A549 (cell line): ENCODE data around the gene CYSRT1. TPM values are rescaled to one million over a fixed set of nuclear protein-coding genes. Genes with fewer than 3 reads are reported as not detected.
A peak's percentile ranks its signal among the peaks of the same experiment; 100 is the strongest.

Experiments
- ATAC-seq, 2 experiments: fragments of 200-7000 bp in 1 of 2; fragments of >200 bp in 1 of 2; cut with Nextera tagmentation in 1 of 2; cut with Tn5 transposase in 1 of 2; 3 replicates each; pipeline versions ENCODE4 v1.8.0 to v1.9.1; 2018 to 2020; ENCODE audit warnings: mild to moderate bottlenecking in 1 of 2, moderate library complexity in 1 of 2
- CTCF ChIA-PET: fragments of 300-600 bp; sonication (Branson Sonifier 250); formaldehyde crosslinking; extraction: SDS; loops from one replicate; lab custom pipeline; 2021; ENCODE audit warnings: antibody characterized with exemption, inconsistent platforms; lab: Yijun Ruan, JAX
- POLR2A ChIA-PET: fragments of 350-600 bp; formaldehyde crosslinking; extraction: SDS; loops from one replicate; lab custom pipeline; 2021; ENCODE audit warnings: antibody characterized with exemption, inconsistent platforms; lab: Yijun Ruan, JAX
- DNase-seq, 2 experiments: peaks; one replicate each; pipeline versions ENCODE4 v3.0.0 to v3.0.0-alpha.2; 2011 to 2016; ENCODE audit warnings: low read depth in 1 of 2, low spot score in 1 of 2
- FAIRE-seq: peaks from 2 replicates; lab custom pipeline; 2011; peaks lifted over from hg19 to GRCh38; lab: Jason Lieb, UNC
- H3K27ac ChIP-seq, 2 experiments: fragments of >200 bp; sonication (Bioruptor Twin); formaldehyde crosslinking; 3 replicates each; pipeline ENCODE4 v1.5.1; 2016 to 2017
- H3K4me1 ChIP-seq: fragments of >200 bp; sonication (Bioruptor Twin); formaldehyde crosslinking; 3 replicates; pipeline ENCODE4 v1.6.1; 2016
- H3K4me2 ChIP-seq: fragments of >200 bp; sonication (Bioruptor Twin); formaldehyde crosslinking; 3 replicates; pipeline ENCODE4 v1.6.1; 2016
- H3K4me3 ChIP-seq: fragments of >200 bp; sonication (Bioruptor Twin); formaldehyde crosslinking; 3 replicates; pipeline ENCODE4 v1.5.1; 2016
- H3K9me3 ChIP-seq: fragments of >200 bp; sonication (Bioruptor Twin); formaldehyde crosslinking; 3 replicates; pipeline ENCODE4 v1.6.1; 2016
- BHLHE40 ChIP-seq: IDR thresholded peaks from 2 replicates; pipeline ENCODE4 v1.6.1; 2012; ENCODE audit warnings: low read depth, low read length, inconsistent platforms
- CBX2 ChIP-seq: fragments of 200-600 bp; sonication (generic); IDR thresholded peaks from 2 replicates; pipeline ENCODE4 v1.6.1; 2016; ENCODE audit warnings: low read depth, mild to moderate bottlenecking, borderline replicate concordance
- CHD2 ChIP-seq: fragments of 150-350 bp; IDR thresholded peaks from 2 replicates; pipeline ENCODE4 v1.6.1; 2014; ENCODE audit warnings: low read length; ENCODE audit not compliant: partially characterized antibody
- EHF ChIP-seq: fragments of 250-450 bp; sonication (Bioruptor Pico); IDR thresholded peaks from 2 replicates; pipeline ENCODE4 v1.5.0; 2020; ENCODE audit warnings: mild to moderate bottlenecking
- EHMT2 ChIP-seq: fragments of 200-600 bp; sonication (generic); IDR thresholded peaks from 2 replicates; pipeline ENCODE4 v1.6.1; 2016; ENCODE audit warnings: antibody characterized with exemption, low read depth, mild to moderate bottlenecking, moderate library complexity
- EP300 ChIP-seq, 2 experiments: fragments of >200 bp; sonication (Bioruptor Twin); formaldehyde crosslinking; IDR thresholded peaks; 2 replicates in 1 of 2; 3 replicates in 1 of 2; pipeline ENCODE4 v1.6.1; 2016 to 2017
- ESRRA ChIP-seq: fragments of 150-350 bp; IDR thresholded peaks from 2 replicates; pipeline ENCODE4 v1.6.1; 2014; ENCODE audit warnings: mild to moderate bottlenecking, low read length, borderline replicate concordance
- FOSB ChIP-seq: fragments of 250-450 bp; sonication (Bioruptor Pico); IDR thresholded peaks from 2 replicates; pipeline ENCODE4 v1.5.0; 2020; ENCODE audit warnings: mild to moderate bottlenecking, moderate library complexity
- FOSL2 ChIP-seq, 2 experiments: fragments of 450-650 bp in 1 of 2; fragments of >200 bp in 1 of 2; sonication (Bioruptor Twin) in 1 of 2; formaldehyde crosslinking; IDR thresholded peaks; 2 replicates each; pipeline versions ENCODE4 v1.5.0 to v1.6.1; 2016 to 2020; ENCODE audit warnings: mild to moderate bottlenecking in 1 of 2, moderate library complexity in 1 of 2
- GATA3 ChIP-seq: IDR thresholded peaks from 2 replicates; pipeline ENCODE4 v1.6.1; 2012; ENCODE audit warnings: borderline replicate concordance
- HDAC2 ChIP-seq: fragments of 200-600 bp; sonication (generic); IDR thresholded peaks from 2 replicates; pipeline ENCODE4 v1.6.1; 2016
- HEYL ChIP-seq: fragments of 250-450 bp; sonication (Bioruptor Pico); IDR thresholded peaks from 2 replicates; pipeline ENCODE4 v1.8.0; 2021; ENCODE audit warnings: mild to moderate bottlenecking, moderate library complexity
- HOXA7 ChIP-seq: fragments of 250-450 bp; sonication (Bioruptor Pico); IDR thresholded peaks from 2 replicates; pipeline ENCODE4 v1.5.0; 2020; ENCODE audit warnings: mild to moderate bottlenecking, moderate library complexity
- HOXB5 ChIP-seq: fragments of 250-450 bp; sonication (Bioruptor Pico); IDR thresholded peaks from 2 replicates; pipeline ENCODE4 v1.5.0; 2020; ENCODE audit warnings: mild to moderate bottlenecking, moderate library complexity
- JUNB ChIP-seq: fragments of >200 bp; sonication (Bioruptor Twin); formaldehyde crosslinking; IDR thresholded peaks from 2 replicates; pipeline ENCODE4 v1.6.1; 2016
- KDM1A ChIP-seq: fragments of 200-600 bp; sonication (generic); IDR thresholded peaks from 2 replicates; pipeline ENCODE4 v1.6.1; 2016; ENCODE audit warnings: low read depth, mild to moderate bottlenecking
- MAFK ChIP-seq: fragments of 450-650 bp; IDR thresholded peaks from 2 replicates; pipeline ENCODE4 v1.6.1; 2014; ENCODE audit not compliant: partially characterized antibody
- MAZ ChIP-seq: fragments of 150-350 bp; IDR thresholded peaks from 2 replicates; pipeline ENCODE4 v1.6.1; 2014; ENCODE audit warnings: antibody characterized with exemption, low read depth, low read length, borderline replicate concordance
- MYC ChIP-seq: IDR thresholded peaks from 2 replicates; pipeline ENCODE4 v1.6.1; 2012; ENCODE audit warnings: mild to moderate bottlenecking, inconsistent platforms, low read length, improper control_type of control experiment, borderline replicate concordance
- NFE2L2 ChIP-seq: fragments of 150-350 bp; conservative IDR thresholded peaks from 2 replicates; pipeline ENCODE4 v1.6.1; 2014; ENCODE audit warnings: low read length
- NR3C1 ChIP-seq: fragments of >200 bp; sonication (Bioruptor Twin); formaldehyde crosslinking; IDR thresholded peaks from 3 replicates; pipeline ENCODE4 v1.6.1; 2017
- PHF8 ChIP-seq: fragments of 200-600 bp; sonication (generic); IDR thresholded peaks from 2 replicates; pipeline ENCODE4 v1.6.1; 2016; ENCODE audit warnings: low read depth, mild to moderate bottlenecking, antibody characterized with exemption, moderate library complexity, borderline replicate concordance
- POLR2A ChIP-seq: IDR thresholded peaks from 2 replicates; pipeline ENCODE4 v1.6.1; 2012; ENCODE audit warnings: mild to moderate bottlenecking, low read length
- RARB ChIP-seq: fragments of 250-450 bp; sonication (Bioruptor Pico); IDR thresholded peaks from 2 replicates; pipeline ENCODE4 v1.8.0; 2021; ENCODE audit warnings: mild to moderate bottlenecking, moderate library complexity
- RFX5 ChIP-seq: fragments of 450-650 bp; IDR thresholded peaks from 2 replicates; pipeline ENCODE4 v1.7.1; 2014; ENCODE audit warnings: antibody characterized with exemption, mild to moderate bottlenecking, moderate library complexity
- RNF2 ChIP-seq: fragments of 200-600 bp; sonication (generic); IDR thresholded peaks from 2 replicates; pipeline ENCODE4 v1.6.1; 2016; ENCODE audit warnings: low read depth, mild to moderate bottlenecking, antibody characterized with exemption, moderate library complexity, borderline replicate concordance
- SMC3 ChIP-seq: fragments of >200 bp; sonication (Bioruptor Twin); formaldehyde crosslinking; IDR thresholded peaks from 3 replicates; pipeline ENCODE4 v1.6.1; 2018; ENCODE audit warnings: inconsistent platforms
- TP53 ChIP-seq: fragments of 250-450 bp; sonication (Bioruptor Pico); IDR thresholded peaks from 2 replicates; pipeline ENCODE4 v1.5.0; 2021; ENCODE audit warnings: mild to moderate bottlenecking, moderate library complexity
- ZFP36 ChIP-seq: fragments of 450-650 bp; IDR thresholded peaks from 2 replicates; pipeline ENCODE4 v1.6.1; 2014; ENCODE audit warnings: borderline replicate concordance; ENCODE audit not compliant: partially characterized antibody
- ZNF302 ChIP-seq: fragments of 250-450 bp; sonication (Bioruptor Pico); IDR thresholded peaks from 2 replicates; pipeline ENCODE4 v1.9.0; 2021; ENCODE audit warnings: inconsistent platforms, mild to moderate bottlenecking, moderate library complexity
- WGBS: methylation state at CpG from one replicate; pipeline ENCODE4 v1.1.6; 2017; ENCODE audit errors: missing lambda C conversion rate; 5-methylcytosine and 5-hydroxymethylcytosine counted together
- polyA plus RNA-seq, 4 experiments: library from polyadenylated mRNA; depleted of rRNA in 3 of 4; stranded (reverse); fragments of >200 nt; fragmentation: RNase III in 1 of 4; extraction: RNeasy Plus Mini Kit Qiagen cat#74134 plus additional on column Dnase treatment in 1 of 4; gene quantifications; 2 replicates in 3 of 4; 3 replicates in 1 of 4; pipeline ENCODE4 v1.2.3, GENCODE V29; 2011 to 2017
- TF ChIP-seq, protein P1 (sequence below): IDR thresholded peaks from 2 replicates; pipeline ENCODE4 v1.6.1; 2012
- TF ChIP-seq, protein P2 (sequence below): fragments of 450-650 bp; IDR thresholded peaks from 2 replicates; pipeline ENCODE4 v1.6.1; 2014; ENCODE audit warnings: antibody characterized with exemption
- TF ChIP-seq, protein P3 (sequence below): fragments of 250-450 bp; sonication (Bioruptor Pico); IDR thresholded peaks from 2 replicates; pipeline ENCODE4 v1.5.0; 2020; ENCODE audit warnings: low read depth, mild to moderate bottlenecking, moderate library complexity
- TF ChIP-seq, protein P4 (sequence below): fragments of >200 bp; sonication (Bioruptor Twin); formaldehyde crosslinking; IDR thresholded peaks from 3 replicates; pipeline ENCODE4 v1.6.1; 2016
- TF ChIP-seq, protein P5 (sequence below): fragments of 250-450 bp; sonication (Bioruptor Pico); IDR thresholded peaks from 2 replicates; pipeline ENCODE4 v1.5.0; 2021; ENCODE audit warnings: mild to moderate bottlenecking, moderate library complexity, borderline replicate concordance

The CYSRT1 gene
- polyA plus RNA-seq, 2 of the 4 experiments (the other 2 are of a cell fraction): 0.30 to 0.81 TPM

DNA sequence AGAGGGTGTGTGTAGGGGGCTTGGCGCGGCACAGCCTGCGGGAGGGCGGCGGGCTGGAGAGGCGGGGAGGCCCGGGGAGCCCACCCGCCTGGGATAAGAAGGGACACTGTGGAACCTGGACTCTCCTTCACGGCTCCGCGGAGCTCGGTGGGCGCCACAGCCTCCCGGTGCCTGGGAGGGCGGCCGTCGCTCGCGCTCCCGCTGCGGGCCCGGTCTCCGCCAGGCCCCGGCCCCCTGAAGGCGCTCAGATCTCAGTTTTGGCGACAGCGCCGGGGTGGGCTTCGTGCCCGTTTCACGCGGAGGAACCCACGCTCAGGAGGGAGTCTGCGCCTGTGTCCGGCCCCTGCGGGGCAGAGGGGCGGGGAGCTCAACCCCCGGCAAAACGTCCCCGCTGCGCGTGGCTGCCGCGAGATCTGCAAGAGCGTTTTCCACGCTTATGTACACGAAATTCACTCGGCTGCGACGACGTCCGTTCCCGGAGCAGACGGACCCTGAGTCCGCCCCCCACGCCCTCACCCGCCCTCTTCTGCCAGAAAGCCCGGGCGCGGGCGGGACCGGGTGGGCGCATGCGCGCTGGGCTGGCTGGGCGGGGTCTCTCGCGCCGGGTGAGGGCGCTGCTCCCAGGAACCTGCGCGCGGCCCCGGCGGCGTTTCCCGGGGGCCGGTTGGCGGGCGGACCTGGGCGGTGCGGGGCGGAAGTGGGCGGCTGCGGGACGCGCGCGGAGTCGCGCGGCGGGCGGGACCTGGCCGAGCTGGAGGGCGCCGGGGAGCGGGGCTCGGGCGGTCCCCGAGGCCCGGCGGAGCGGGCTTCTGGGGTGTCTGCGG is 29.9 kb downstream of the CYSRT1 start, which contains the start of gene NELFB:
Gene NELFB, plus strand, starts transcription at position 704 of the 824 bp plus-strand sequence.
- H3K4me3 ChIP-seq: peak within 1 kb of the TSS; percentile 93
- CTCF ChIA-PET: interaction anchor here (0.8 to 17.1 kb wide), 9 partner anchors 12 to 226 kb away, joined by 3 to 236 read pairs (median 4); partner anchors contain the start of genes NRARP, RNF224 and TUBB4B
- H3K9me3 ChIP-seq: no peaks in the 10 kb centered on the region
- H3K27ac ChIP-seq: peak within 1 kb of the TSS; percentile 90 to 98
- H3K4me1 ChIP-seq: peaks cover 20% of the 10 kb centered on the region
- DNase-seq (peak; percentile 83 to 98), ATAC-seq (peak; percentile 71 to 83), FAIRE-seq (no peak)
- H3K4me2 ChIP-seq: peak within 1 kb of the TSS; percentile 100
- 3% methylated on average over 31 of the region's 105 CpGs for WGBS
- POLR2A ChIA-PET: interaction anchor here (0.7 to 4.7 kb wide), 4 partner anchors 10 to 104 kb away, joined by 3 to 97 read pairs (median 4); partner anchors contain the start of genes TPRN and TUBB4B
- no peak for TF ChIP-seq HOXA7 (CRISPR knock-in tag)
- TF ChIP-seq HEYL: no peak
- no peak for TF ChIP-seq ZNF302
- TF ChIP-seq GATA3: no peak
- TF ChIP-seq EHF: no peak
- 0 out of 2 replicates have a peak, but pooled peaks have one; percentile 46 for TF ChIP-seq MYC
- TF ChIP-seq ESRRA: no peak
- TF ChIP-seq EHMT2: no peak
- no peak for TF ChIP-seq BHLHE40
- TF ChIP-seq FOSL2 (IDR thresholded peaks at IDR 0.05): no peak
- TF ChIP-seq FOSL2 (CRISPR knock-in tag; IDR thresholded peaks at IDR 0.05): peak; percentile 19; the same call in 1 of the 2 replicates
- TF ChIP-seq EP300 (IDR thresholded peaks at IDR 0.05): 0 out of 5 replicates have a peak, but pooled peaks of 1 of the 2 experiments have one; percentile 36
- TF ChIP-seq MAZ: no peak
- no peak for TF ChIP-seq CHD2
- TF ChIP-seq, protein P1, sequence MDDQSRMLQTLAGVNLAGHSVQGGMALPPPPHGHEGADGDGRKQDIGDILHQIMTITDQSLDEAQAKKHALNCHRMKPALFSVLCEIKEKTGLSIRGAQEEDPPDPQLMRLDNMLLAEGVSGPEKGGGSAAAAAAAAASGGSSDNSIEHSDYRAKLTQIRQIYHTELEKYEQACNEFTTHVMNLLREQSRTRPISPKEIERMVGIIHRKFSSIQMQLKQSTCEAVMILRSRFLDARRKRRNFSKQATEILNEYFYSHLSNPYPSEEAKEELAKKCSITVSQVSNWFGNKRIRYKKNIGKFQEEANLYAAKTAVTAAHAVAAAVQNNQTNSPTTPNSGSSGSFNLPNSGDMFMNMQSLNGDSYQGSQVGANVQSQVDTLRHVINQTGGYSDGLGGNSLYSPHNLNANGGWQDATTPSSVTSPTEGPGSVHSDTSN: peak; percentile 47; the same call in 1 of the 2 replicates
- TF ChIP-seq PHF8: 0 out of 2 replicates have a peak, but pooled peaks have one; percentile 34
- TF ChIP-seq HOXB5 (CRISPR knock-in tag): peak; percentile 28; the same call in 1 of the 2 replicates
- TF ChIP-seq MAFK: no peak
- TF ChIP-seq FOSB (CRISPR knock-in tag): no peak
- TF ChIP-seq, protein P2, sequence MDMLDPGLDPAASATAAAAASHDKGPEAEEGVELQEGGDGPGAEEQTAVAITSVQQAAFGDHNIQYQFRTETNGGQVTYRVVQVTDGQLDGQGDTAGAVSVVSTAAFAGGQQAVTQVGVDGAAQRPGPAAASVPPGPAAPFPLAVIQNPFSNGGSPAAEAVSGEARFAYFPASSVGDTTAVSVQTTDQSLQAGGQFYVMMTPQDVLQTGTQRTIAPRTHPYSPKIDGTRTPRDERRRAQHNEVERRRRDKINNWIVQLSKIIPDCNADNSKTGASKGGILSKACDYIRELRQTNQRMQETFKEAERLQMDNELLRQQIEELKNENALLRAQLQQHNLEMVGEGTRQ: no peak
- TF ChIP-seq, protein P3, sequence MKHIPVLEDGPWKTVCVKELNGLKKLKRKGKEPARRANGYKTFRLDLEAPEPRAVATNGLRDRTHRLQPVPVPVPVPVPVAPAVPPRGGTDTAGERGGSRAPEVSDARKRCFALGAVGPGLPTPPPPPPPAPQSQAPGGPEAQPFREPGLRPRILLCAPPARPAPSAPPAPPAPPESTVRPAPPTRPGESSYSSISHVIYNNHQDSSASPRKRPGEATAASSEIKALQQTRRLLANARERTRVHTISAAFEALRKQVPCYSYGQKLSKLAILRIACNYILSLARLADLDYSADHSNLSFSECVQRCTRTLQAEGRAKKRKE (CRISPR knock-in tag): no peak
- no peak for TF ChIP-seq TP53 (CRISPR knock-in tag)
- no peak for TF ChIP-seq KDM1A
- TF ChIP-seq, protein P4, sequence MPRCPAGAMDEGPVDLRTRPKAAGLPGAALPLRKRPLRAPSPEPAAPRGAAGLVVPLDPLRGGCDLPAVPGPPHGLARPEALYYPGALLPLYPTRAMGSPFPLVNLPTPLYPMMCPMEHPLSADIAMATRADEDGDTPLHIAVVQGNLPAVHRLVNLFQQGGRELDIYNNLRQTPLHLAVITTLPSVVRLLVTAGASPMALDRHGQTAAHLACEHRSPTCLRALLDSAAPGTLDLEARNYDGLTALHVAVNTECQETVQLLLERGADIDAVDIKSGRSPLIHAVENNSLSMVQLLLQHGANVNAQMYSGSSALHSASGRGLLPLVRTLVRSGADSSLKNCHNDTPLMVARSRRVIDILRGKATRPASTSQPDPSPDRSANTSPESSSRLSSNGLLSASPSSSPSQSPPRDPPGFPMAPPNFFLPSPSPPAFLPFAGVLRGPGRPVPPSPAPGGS: peak; percentile 75; the same call in 2 of the 3 replicates
- TF ChIP-seq RARB (CRISPR knock-in tag): no peak
- TF ChIP-seq, protein P5, sequence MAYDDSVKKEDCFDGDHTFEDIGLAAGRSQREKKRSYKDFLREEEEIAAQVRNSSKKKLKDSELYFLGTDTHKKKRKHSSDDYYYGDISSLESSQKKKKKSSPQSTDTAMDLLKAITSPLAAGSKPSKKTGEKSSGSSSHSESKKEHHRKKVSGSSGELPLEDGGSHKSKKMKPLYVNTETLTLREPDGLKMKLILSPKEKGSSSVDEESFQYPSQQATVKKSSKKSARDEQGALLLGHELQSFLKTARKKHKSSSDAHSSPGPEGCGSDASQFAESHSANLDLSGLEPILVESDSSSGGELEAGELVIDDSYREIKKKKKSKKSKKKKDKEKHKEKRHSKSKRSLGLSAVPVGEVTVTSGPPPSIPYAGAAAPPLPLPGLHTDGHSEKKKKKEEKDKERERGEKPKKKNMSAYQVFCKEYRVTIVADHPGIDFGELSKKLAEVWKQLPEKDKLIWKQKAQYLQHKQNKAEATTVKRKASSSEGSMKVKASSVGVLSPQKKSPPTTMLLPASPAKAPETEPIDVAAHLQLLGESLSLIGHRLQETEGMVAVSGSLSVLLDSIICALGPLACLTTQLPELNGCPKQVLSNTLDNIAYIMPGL: no peak
- TF ChIP-seq ZFP36: no peak
- 0 out of 2 replicates have a peak, but pooled peaks have one; percentile 23 for TF ChIP-seq RFX5
- no peak for TF ChIP-seq SMC3
- TF ChIP-seq NFE2L2: no peak
- no peak for TF ChIP-seq HDAC2
- no peak for TF ChIP-seq CBX2
- no peak for TF ChIP-seq JUNB
- peak; percentile 90 for TF ChIP-seq POLR2A
- TF ChIP-seq RNF2: no peak
- no peak for TF ChIP-seq NR3C1
